Measurements from ENCODE around the gene PPP1R8. TPM values are rescaled to one million over a fixed set of nuclear protein-coding genes. Genes with fewer than 3 reads are reported as not detected.

PPP1R8 gene
- total and polyA plus RNA-seq, 7 donors, result 18.5 to 46.1 (median 25.7) TPM

DNA sequence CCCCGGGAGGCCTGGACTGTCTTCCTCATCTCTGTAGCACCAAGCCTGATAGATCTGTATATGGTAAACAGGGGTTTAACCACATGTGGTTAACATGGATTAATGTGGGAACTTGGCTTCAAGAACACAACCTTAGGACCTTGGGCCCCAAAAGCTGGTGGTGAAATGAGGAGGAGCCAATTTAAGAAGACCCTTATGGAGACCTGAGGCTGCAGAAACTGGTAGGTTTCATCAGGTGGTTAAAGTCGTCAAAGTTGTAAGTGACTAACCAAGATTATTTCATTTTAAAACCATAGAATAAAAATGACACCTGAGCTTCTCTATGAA is 55.7 kb downstream of the PPP1R8 start:
- Histone ChIP-seq H3K9me3 (no peaks in the 10 kb centered on the region), H3K27ac (no peak overlapping the region), H3K4me3 (no peak overlapping the region), H3K4me1 (no peaks in the 10 kb centered on the region), H3K36me3 (ENCODE audit: insufficient read depth in 1 of 2, low read depth in 1 of 2) (peaks cover 0 to 39% of the 10 kb centered on the region in 2 donors), H3K27me3 (ENCODE audit: insufficient read depth in 3 of 3, low read length in 2 of 3) (no peaks in the 10 kb centered on the region)
- TF ChIP-seq, protein P1, sequence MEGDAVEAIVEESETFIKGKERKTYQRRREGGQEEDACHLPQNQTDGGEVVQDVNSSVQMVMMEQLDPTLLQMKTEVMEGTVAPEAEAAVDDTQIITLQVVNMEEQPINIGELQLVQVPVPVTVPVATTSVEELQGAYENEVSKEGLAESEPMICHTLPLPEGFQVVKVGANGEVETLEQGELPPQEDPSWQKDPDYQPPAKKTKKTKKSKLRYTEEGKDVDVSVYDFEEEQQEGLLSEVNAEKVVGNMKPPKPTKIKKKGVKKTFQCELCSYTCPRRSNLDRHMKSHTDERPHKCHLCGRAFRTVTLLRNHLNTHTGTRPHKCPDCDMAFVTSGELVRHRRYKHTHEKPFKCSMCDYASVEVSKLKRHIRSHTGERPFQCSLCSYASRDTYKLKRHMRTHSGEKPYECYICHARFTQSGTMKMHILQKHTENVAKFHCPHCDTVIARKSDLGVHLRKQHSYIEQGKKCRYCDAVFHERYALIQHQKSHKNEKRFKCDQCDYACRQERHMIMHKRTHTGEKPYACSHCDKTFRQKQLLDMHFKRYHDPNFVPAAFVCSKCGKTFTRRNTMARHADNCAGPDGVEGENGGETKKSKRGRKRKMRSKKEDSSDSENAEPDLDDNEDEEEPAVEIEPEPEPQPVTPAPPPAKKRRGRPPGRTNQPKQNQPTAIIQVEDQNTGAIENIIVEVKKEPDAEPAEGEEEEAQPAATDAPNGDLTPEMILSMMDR (IDR thresholded peaks at IDR 0.05), result no peak
- no peak for DNase-seq
- ATAC-seq, result no peak
- WGBS, 3 donors, result 86 to 94% (median 86%) methylated on average over 2 of the region's 2 CpGs
- intact Hi-C loops (cut with DNase I), result no loop called here

DNA sequence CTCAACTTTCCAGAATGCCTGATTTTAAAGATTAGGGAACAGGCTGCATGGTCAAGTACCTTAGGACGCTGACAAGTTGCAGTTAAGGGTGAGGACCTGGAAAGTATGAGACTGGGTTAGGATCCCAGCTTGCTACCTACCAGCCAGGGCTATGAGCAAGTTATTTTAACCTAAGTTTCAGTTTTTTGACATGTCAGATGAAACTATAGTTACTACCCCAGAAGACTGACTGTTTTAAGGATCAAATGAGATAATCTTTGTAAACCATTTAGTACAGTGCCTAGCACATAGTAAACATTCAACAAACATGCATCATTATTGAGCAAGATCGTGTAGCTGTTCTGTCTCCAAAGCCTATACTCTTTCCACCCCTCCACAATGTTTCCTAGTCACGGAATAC is 56.2 kb downstream of the PPP1R8 start:
- H3K36me3 ChIP-seq (ENCODE audit: insufficient read depth in 1 of 2, low read depth in 1 of 2), result peaks cover 3 to 44% of the 10 kb centered on the region in 2 donors
- intact Hi-C loops (cut with DNase I), result no loop called here
- no peak for ATAC-seq
- no peaks in the 10 kb centered on the region for H3K27me3 ChIP-seq (ENCODE audit: insufficient read depth in 3 of 3, low read length in 2 of 3)
- H3K4me3 ChIP-seq, result no peak overlapping the region
- no peak for DNase-seq
- no peaks in the 10 kb centered on the region for H3K9me3 ChIP-seq
- no peaks in the 10 kb centered on the region for H3K4me1 ChIP-seq
- no peak overlapping the region for H3K27ac ChIP-seq
- WGBS, 3 donors, result 82 to 89% (median 85%) methylated on average over 3 of the region's 3 CpGs
- TF ChIP-seq, protein P1 (IDR thresholded peaks at IDR 0.05), result no peak

DNA sequence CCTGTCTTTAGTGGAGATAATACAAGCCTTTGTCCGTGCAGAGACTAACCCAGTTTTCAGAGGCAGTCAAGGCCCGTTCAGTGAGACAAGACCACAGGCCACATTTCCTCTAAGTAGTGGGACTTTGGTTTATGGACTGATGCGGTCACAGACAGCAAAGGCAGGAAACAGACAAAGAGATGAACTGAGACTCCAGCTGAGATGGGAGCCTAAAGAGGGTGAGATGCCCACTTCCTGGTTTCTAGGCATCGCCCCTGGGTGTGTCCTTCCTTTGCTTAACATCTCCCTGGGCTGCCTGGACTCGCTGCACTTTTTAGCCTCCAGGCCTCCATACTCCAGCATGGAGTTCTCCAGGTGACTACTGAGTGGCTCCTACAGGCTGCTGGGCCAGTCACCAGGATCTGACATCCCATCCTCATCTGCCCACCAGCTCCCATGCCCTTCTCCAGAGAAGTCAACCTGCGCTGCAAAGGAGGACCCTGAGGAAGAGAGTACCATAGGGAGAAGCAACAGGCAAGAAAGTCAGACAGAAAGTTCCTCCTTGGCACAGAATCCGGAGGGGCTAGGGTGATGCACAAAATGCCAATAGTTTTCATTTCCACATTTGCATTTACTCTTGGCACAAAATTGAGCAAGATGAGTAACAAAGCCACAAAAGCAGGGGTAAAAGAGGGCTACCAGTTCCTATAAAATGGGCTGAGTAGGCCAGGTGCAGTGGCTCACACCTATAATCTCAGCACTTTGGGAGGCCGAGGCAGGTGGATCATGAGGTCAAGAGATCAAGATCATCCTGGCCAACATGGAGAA is 56.8 kb downstream of the PPP1R8 start:
- H3K36me3 ChIP-seq (ENCODE audit: insufficient read depth in 1 of 2, low read depth in 1 of 2), result peaks cover 6 to 50% of the 10 kb centered on the region in 2 donors
- H3K27ac ChIP-seq, result no peak overlapping the region
- H3K27me3 ChIP-seq (ENCODE audit: insufficient read depth in 3 of 3, low read length in 2 of 3), result no peaks in the 10 kb centered on the region
- H3K9me3 ChIP-seq, result no peaks in the 10 kb centered on the region
- no peaks in the 10 kb centered on the region for H3K4me1 ChIP-seq
- no peak overlapping the region for H3K4me3 ChIP-seq
- intact Hi-C loops (cut with DNase I), result no loop called here
- ATAC-seq (no peak), DNase-seq (no peak)
- TF ChIP-seq, protein P1 (IDR thresholded peaks at IDR 0.05), result no peak
- WGBS, 3 donors, result 74 to 85% (median 84%) methylated on average over 8 of the region's 8 CpGs

DNA sequence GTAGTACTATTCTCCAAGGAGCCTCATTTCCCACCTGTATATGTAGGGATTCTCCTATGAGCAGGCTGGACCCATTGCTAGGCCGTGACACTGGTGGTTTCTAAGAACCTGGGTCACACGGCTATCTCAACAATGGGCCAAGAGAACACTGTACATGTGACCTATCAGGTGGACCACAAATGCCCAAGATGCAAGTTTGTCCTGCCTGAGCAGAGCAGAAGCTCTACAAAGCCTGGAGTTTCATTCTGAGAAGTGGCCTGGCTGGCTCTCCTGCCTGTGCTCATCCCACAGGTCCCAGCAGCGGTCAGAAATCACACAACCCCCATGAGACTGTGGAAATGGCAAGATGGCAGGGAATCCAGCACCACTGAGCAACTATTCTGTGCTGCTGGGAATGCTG is 58.9 kb downstream of the PPP1R8 start:
- DNase-seq, result no peak
- ATAC-seq, result no peak
- WGBS, 3 donors, result 78 to 86% (median 83%) methylated on average over 3 of the region's 3 CpGs
- TF ChIP-seq, protein P1 (IDR thresholded peaks at IDR 0.05), result no peak
- intact Hi-C loops (cut with DNase I), result no loop called here
- H3K27ac ChIP-seq, result no peak overlapping the region
- H3K36me3 ChIP-seq (ENCODE audit: insufficient read depth in 1 of 2, low read depth in 1 of 2), result peaks cover 16 to 71% of the 10 kb centered on the region in 2 donors
- H3K27me3 ChIP-seq (ENCODE audit: insufficient read depth in 3 of 3, low read length in 2 of 3), result no peaks in the 10 kb centered on the region
- H3K4me3 ChIP-seq, result no peak overlapping the region
- no peaks in the 10 kb centered on the region for H3K9me3 ChIP-seq
- H3K4me1 ChIP-seq, result no peaks in the 10 kb centered on the region
